SK-N-SH treated with all-trans-retinoic acid at 6 μM for 48 hours (cell line): ENCODE measurements around the gene CPSF3.

Experiments used
- ATAC-seq: fragments of 200-7000 bp; cut with Tn5 transposase; 3 replicates; pipeline ENCODE4 v1.9.1; 2020; ENCODE audit warnings: mild to moderate bottlenecking, moderate library complexity
- ARNTL ChIP-seq: fragments of 450-650 bp; formaldehyde crosslinking; IDR thresholded peaks from 2 replicates; pipeline ENCODE4 v1.5.0; 2020; ENCODE audit warnings: low read depth, mild to moderate bottlenecking, moderate library complexity, borderline replicate concordance
- BACH2 ChIP-seq: fragments of 250-450 bp; sonication (Bioruptor Pico); IDR thresholded peaks from 2 replicates; pipeline ENCODE4 v1.9.0; 2021; ENCODE audit warnings: mild to moderate bottlenecking, borderline replicate concordance
- CSDC2 ChIP-seq: fragments of 250-450 bp; sonication (Bioruptor Pico); IDR thresholded peaks from 2 replicates; pipeline ENCODE4 v1.5.0; 2020; ENCODE audit warnings: mild to moderate bottlenecking, moderate library complexity
- CSRNP3 ChIP-seq: fragments of 250-450 bp; sonication (Bioruptor Pico); IDR thresholded peaks from 2 replicates; pipeline ENCODE4 v1.5.1; 2021; ENCODE audit warnings: mild to moderate bottlenecking, moderate library complexity
- ESRRG ChIP-seq: fragments of 250-450 bp; sonication (Bioruptor Pico); IDR thresholded peaks from 2 replicates; pipeline ENCODE4 v1.6.1; 2021; ENCODE audit warnings: mild to moderate bottlenecking
- GLIS3 ChIP-seq: fragments of 250-450 bp; sonication (Bioruptor Pico); IDR thresholded peaks from 2 replicates; pipeline ENCODE4 v1.5.0; 2020; ENCODE audit warnings: mild to moderate bottlenecking, moderate library complexity
- ISL1 ChIP-seq: fragments of 250-450 bp; sonication (Bioruptor Pico); IDR thresholded peaks from 2 replicates; pipeline ENCODE4 v2.1.2; 2022; ENCODE audit warnings: mild to moderate bottlenecking, moderate library complexity
- OSR1 ChIP-seq: fragments of 250-450 bp; sonication (Bioruptor Pico); IDR thresholded peaks from 2 replicates; pipeline ENCODE4 v1.8.0; 2022; ENCODE audit warnings: moderate library complexity, mild to moderate bottlenecking, inconsistent platforms
- PATZ1 ChIP-seq: fragments of 250-450 bp; sonication (Bioruptor Pico); IDR thresholded peaks from 2 replicates; pipeline ENCODE4 v1.8.0; 2020; ENCODE audit warnings: mild to moderate bottlenecking, moderate library complexity, borderline replicate concordance
- POU6F1 ChIP-seq: fragments of 250-450 bp; sonication (Bioruptor Pico); IDR thresholded peaks from 2 replicates; pipeline ENCODE4 v1.8.0; 2021; ENCODE audit warnings: low read depth, mild to moderate bottlenecking, moderate library complexity, borderline replicate concordance
- PPARA ChIP-seq: fragments of 250-450 bp; sonication (Bioruptor Pico); IDR thresholded peaks from 2 replicates; pipeline ENCODE4 v1.5.0; 2020; ENCODE audit warnings: mild to moderate bottlenecking, borderline replicate concordance
- RARB ChIP-seq: fragments of 250-450 bp; sonication (Bioruptor Pico); IDR thresholded peaks from 2 replicates; pipeline ENCODE4 v1.8.0; 2021; ENCODE audit warnings: mild to moderate bottlenecking, moderate library complexity
- SNAI2 ChIP-seq: fragments of 250-450 bp; sonication (Bioruptor Pico); IDR thresholded peaks from 2 replicates; pipeline ENCODE4 v1.5.0; 2020; ENCODE audit warnings: mild to moderate bottlenecking, moderate library complexity
- TCF4 ChIP-seq: fragments of 250-450 bp; sonication (Bioruptor Pico); IDR thresholded peaks from 2 replicates; pipeline ENCODE4 v1.8.0; 2021; ENCODE audit warnings: mild to moderate bottlenecking, moderate library complexity, borderline replicate concordance
- TOX ChIP-seq: fragments of 250-450 bp; sonication (Bioruptor Pico); IDR thresholded peaks from 2 replicates; pipeline ENCODE4 v1.8.0; 2021; ENCODE audit warnings: mild to moderate bottlenecking, moderate library complexity, borderline replicate concordance
- ZC3H10 ChIP-seq: fragments of 250-450 bp; sonication (Bioruptor Pico); IDR thresholded peaks from 2 replicates; pipeline ENCODE4 v1.5.1; 2021; ENCODE audit warnings: mild to moderate bottlenecking, moderate library complexity
- ZFP30 ChIP-seq: fragments of 450-650 bp; formaldehyde crosslinking; IDR thresholded peaks from 2 replicates; pipeline ENCODE4 v1.5.0; 2022; ENCODE audit warnings: mild to moderate bottlenecking, moderate library complexity
- ZNF565 ChIP-seq: fragments of 450-650 bp; formaldehyde crosslinking; conservative IDR thresholded peaks from 2 replicates; pipeline ENCODE4 v1.5.0; 2020; ENCODE audit warnings: low read depth, mild to moderate bottlenecking, moderate library complexity
- ZNF70 ChIP-seq: fragments of 450-650 bp; formaldehyde crosslinking; IDR thresholded peaks from 2 replicates; pipeline ENCODE4 v1.5.0; 2020; ENCODE audit warnings: mild to moderate bottlenecking, moderate library complexity
- TF ChIP-seq, protein P1 (sequence below): fragments of 250-450 bp; sonication (Bioruptor Pico); IDR thresholded peaks from 2 replicates; pipeline ENCODE4 v1.5.0; 2020; ENCODE audit warnings: mild to moderate bottlenecking, moderate library complexity
- TF ChIP-seq, protein P2 (sequence below): fragments of 250-450 bp; sonication (Bioruptor Pico); IDR thresholded peaks from 2 replicates; pipeline ENCODE4 v1.5.1; 2020; ENCODE audit warnings: low read depth, mild to moderate bottlenecking, moderate library complexity

Gene CPSF3

GRCh38 chr2:9478526-9478925 lies 55.1 kb downstream of the CPSF3 start:
- ATAC-seq = no peak
- no peak for TF ChIP-seq ESRRG
- TF ChIP-seq SNAI2 (CRISPR knock-in tag) = no peak

DNA sequence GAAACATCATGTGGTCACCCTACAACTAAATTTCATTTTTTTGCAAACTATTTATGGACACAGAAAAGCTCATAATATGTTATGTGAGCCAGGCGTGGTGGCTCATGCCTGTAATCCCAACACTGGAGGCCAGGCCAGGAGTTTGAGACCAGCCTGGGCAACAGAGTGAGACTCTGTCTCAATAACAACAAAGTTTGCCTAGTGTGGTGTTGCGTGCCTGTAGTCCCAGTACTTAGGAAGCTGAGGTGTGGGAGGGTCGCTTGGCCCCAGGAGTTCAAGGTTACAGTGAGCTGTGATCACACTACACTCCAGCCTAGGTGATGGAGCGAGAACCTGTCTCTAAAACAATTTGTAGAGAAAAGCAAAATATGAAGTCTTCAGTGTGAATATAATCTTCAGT lies 56.7 kb downstream of the CPSF3 start:
- no peak for TF ChIP-seq ESRRG
- no peak for TF ChIP-seq PPARA
- TF ChIP-seq ZNF565 (CRISPR knock-in tag) = no peak
- TF ChIP-seq ZFP30 (CRISPR knock-in tag) = no peak
- TF ChIP-seq, all 23 proteins: peak for 0

DNA sequence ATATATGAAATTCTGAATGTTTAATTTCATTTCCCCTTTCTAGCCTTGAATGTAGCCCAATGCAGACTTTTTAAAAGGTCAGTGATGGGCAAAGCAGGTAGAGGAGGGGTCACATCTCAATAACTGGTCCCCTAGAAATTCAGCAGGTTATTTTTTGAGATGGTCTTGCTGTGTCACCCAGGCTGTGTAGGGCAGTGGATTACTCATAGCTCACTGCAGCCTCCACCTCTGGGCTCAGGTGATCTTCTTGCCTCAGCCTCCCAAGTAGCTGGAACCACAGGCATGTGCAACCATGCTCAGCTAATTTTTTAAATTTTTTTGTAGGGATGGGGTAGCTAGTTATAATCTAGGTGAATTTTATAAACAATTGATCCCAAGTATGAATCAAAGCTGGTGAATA lies 59.7 kb downstream of the CPSF3 start:
- no peak for TF ChIP-seq BACH2 (CRISPR knock-in tag)
- no peak for TF ChIP-seq ZFP30 (CRISPR knock-in tag)
- no peak for TF ChIP-seq CSRNP3
- TF ChIP-seq, protein P1, sequence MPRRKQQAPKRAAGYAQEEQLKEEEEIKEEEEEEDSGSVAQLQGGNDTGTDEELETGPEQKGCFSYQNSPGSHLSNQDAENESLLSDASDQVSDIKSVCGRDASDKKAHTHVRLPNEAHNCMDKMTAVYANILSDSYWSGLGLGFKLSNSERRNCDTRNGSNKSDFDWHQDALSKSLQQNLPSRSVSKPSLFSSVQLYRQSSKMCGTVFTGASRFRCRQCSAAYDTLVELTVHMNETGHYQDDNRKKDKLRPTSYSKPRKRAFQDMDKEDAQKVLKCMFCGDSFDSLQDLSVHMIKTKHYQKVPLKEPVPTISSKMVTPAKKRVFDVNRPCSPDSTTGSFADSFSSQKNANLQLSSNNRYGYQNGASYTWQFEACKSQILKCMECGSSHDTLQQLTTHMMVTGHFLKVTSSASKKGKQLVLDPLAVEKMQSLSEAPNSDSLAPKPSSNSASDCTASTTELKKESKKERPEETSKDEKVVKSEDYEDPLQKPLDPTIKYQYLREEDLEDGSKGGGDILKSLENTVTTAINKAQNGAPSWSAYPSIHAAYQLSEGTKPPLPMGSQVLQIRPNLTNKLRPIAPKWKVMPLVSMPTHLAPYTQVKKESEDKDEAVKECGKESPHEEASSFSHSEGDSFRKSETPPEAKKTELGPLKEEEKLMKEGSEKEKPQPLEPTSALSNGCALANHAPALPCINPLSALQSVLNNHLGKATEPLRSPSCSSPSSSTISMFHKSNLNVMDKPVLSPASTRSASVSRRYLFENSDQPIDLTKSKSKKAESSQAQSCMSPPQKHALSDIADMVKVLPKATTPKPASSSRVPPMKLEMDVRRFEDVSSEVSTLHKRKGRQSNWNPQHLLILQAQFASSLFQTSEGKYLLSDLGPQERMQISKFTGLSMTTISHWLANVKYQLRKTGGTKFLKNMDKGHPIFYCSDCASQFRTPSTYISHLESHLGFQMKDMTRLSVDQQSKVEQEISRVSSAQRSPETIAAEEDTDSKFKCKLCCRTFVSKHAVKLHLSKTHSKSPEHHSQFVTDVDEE (CRISPR knock-in tag) = no peak
- TF ChIP-seq ISL1 (CRISPR knock-in tag) = no peak
- TF ChIP-seq OSR1 = no peak
- TF ChIP-seq ZC3H10 (CRISPR knock-in tag) = no peak
- TF ChIP-seq TCF4 (CRISPR knock-in tag) = no peak
- no peak for TF ChIP-seq GLIS3 (CRISPR knock-in tag)
- no peak for ATAC-seq

More for the DNA sequence above, 56.7 kb downstream of the CPSF3 start:
- ATAC-seq = no peak

DNA sequence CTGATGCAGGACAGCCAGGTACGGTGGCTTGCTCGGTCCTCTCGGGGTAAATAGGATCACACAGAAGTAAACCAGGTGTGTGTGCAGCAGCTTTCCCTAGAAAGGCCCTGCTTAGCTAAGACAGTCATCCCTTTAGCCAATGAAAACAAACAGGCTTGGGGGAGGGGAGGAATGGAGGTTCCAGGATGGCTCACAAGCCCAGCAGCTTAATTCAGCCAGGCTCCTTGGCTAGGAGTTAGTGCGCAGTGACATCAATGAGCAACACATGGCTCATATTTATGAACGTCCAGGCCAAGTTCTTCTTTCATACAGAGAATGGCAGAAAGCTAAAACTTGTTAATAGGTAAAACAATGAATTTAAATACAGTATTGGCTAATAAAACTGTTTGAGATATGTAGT lies 61.1 kb downstream of the CPSF3 start:
- TF ChIP-seq ESRRG (no peak), ZFP30 (CRISPR knock-in tag) (no peak), CSDC2 (no peak), BACH2 (CRISPR knock-in tag) (no peak), TOX (CRISPR knock-in tag) (no peak), GLIS3 (CRISPR knock-in tag) (no peak), PATZ1 (no peak), ZC3H10 (CRISPR knock-in tag) (no peak), ARNTL (CRISPR knock-in tag) (no peak), CSRNP3 (no peak), ZNF565 (CRISPR knock-in tag) (no peak), RARB (CRISPR knock-in tag) (no peak), TCF4 (CRISPR knock-in tag) (no peak), POU6F1 (CRISPR knock-in tag) (no peak), ZNF70 (no peak)
- TF ChIP-seq, protein P2, sequence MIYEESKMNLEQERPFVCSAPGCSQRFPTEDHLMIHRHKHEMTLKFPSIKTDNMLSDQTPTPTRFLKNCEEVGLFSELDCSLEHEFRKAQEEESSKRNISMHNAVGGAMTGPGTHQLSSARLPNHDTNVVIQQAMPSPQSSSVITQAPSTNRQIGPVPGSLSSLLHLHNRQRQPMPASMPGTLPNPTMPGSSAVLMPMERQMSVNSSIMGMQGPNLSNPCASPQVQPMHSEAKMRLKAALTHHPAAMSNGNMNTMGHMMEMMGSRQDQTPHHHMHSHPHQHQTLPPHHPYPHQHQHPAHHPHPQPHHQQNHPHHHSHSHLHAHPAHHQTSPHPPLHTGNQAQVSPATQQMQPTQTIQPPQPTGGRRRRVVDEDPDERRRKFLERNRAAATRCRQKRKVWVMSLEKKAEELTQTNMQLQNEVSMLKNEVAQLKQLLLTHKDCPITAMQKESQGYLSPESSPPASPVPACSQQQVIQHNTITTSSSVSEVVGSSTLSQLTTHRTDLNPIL (CRISPR knock-in tag) = no peak

More for the DNA sequence above, 61.1 kb downstream of the CPSF3 start:
- ATAC-seq = no peak
